ENCODE results near the gene MTMR10.

DNA sequence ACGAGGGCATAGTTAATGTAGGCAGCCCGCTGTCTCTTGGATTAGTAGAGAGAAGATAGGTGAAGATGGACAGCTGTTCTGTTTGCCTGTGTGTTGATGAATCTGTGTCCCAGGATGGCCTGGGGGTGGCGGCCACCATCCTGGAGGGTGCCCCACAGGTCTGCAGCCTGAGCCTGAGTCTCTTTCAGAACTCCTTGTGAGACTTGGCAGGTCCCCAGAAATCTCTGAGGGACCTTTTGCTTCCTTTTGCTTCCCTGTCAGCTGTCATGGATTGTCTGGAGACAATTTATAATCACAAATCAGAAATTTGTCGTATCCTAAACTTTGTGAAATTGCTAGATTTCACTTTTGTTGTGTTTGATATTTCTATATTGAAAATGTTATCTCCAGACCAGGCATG, 70.3 kb downstream of the MTMR10 start:
- TF ChIP-seq CTCF (IDR thresholded peaks at IDR 0.05) = no peak
- TF ChIP-seq POLR2A (IDR thresholded peaks at IDR 0.05) = no peak
